Activated B cell treated with CpG ODN at 0.5 μM for 24 hours (primary cell): ENCODE measurements around the gene ANKEF1. TPM values are rescaled to one million over a fixed set of nuclear protein-coding genes. Genes with fewer than 3 reads are reported as not detected.

ENCODE experiments used
- ATAC-seq: fragments of 200-7000 bp; cut with Tn5 transposase; one replicate; pipeline ENCODE4 v1.10.0; 2021; ENCODE audit warnings: low read depth, mild to moderate bottlenecking, moderate library complexity
- CTCF ChIA-PET: fragments of 350-600 bp; sonication (Branson Sonifier 250); formaldehyde crosslinking; loops from one replicate; lab custom pipeline; 2021; ENCODE audit warnings: antibody characterized with exemption; lab: Charles Lee
- POLR2A ChIA-PET: fragments of 350-600 bp; sonication (Branson Sonifier 250); formaldehyde crosslinking; loops from one replicate; lab custom pipeline; 2021; ENCODE audit warnings: antibody characterized with exemption; lab: Charles Lee
- DNase-seq: peaks from one replicate; pipeline ENCODE4 v3.0.0; 2022
- H3K27ac Mint-ChIP-seq: one replicate; pipeline ENCODE4 v1.8.0; 2020; ENCODE audit warnings: mixed read lengths
- H3K27me3 Mint-ChIP-seq: one replicate; pipeline ENCODE4 v1.8.0; 2021; ENCODE audit warnings: mixed read lengths
- H3K36me3 Mint-ChIP-seq: one replicate; pipeline ENCODE4 v1.8.0; 2021; ENCODE audit warnings: low read depth, mixed read lengths
- H3K4me1 Mint-ChIP-seq: one replicate; pipeline ENCODE4 v1.8.0; 2021; ENCODE audit warnings: mixed read lengths
- H3K4me3 Mint-ChIP-seq: one replicate; pipeline ENCODE4 v1.8.0; 2020; ENCODE audit warnings: mild to moderate bottlenecking, mixed read lengths
- H3K9me3 Mint-ChIP-seq: one replicate; pipeline ENCODE4 v1.8.0; 2020; ENCODE audit warnings: mixed read lengths
- CTCF ChIP-seq: fragments of 200-600 bp; IDR thresholded peaks from one replicate; pipeline ENCODE4 v1.8.0; 2022; ENCODE audit warnings: antibody characterized with exemption, mild to moderate bottlenecking
- intact Hi-C: fragments of 100-400 bp; cut with micrococcal nuclease; formaldehyde crosslinking; loops from one replicate; pipeline ENCODE4 v1.15.1; 2024
- total RNA-seq: library from RNA; stranded (reverse); gene quantifications from 2 replicates; pipeline ENCODE4 v1.2.3, GENCODE V29; 2022

ANKEF1 gene
- total RNA-seq, 1 donor from 2014 or later = 2.6 TPM

GRCh38 chr20:10051185-10051584, 16.4 kb downstream of the ANKEF1 start:
- Mint-ChIP-seq H3K36me3 (peaks cover 22% of the 10 kb centered on the region), H3K4me1 (no peaks in the 10 kb centered on the region), H3K4me3 (no peak overlapping the region), H3K27ac (no peak overlapping the region), H3K27me3 (no peaks in the 10 kb centered on the region), H3K9me3 (no peaks in the 10 kb centered on the region)
- TF ChIP-seq CTCF = no peak
- ATAC-seq (no peak), DNase-seq (no peak)
- POLR2A ChIA-PET = no interaction called here
- CTCF ChIA-PET = no interaction called here
- intact Hi-C loops = no loop called here

- TF ChIP-seq CTCF = no peak
- no peak overlapping the region for H3K4me3 Mint-ChIP-seq
- ATAC-seq = no peak
- intact Hi-C loops = no loop called here
- CTCF ChIA-PET = no interaction called here
- peaks cover 23% of the 10 kb centered on the region for H3K36me3 Mint-ChIP-seq
- H3K9me3 Mint-ChIP-seq = no peaks in the 10 kb centered on the region
- peaks cover 17% of the 10 kb centered on the region for H3K4me1 Mint-ChIP-seq
- POLR2A ChIA-PET = no interaction called here
- peaks cover 28% of the 10 kb centered on the region for H3K27me3 Mint-ChIP-seq
- no peak for DNase-seq
- no peak overlapping the region for H3K27ac Mint-ChIP-seq
Observed at GRCh38 chr20:10059006-10059405, 24.2 kb downstream of the ANKEF1 start.

GRCh38 chr20:10060226-10060625, 25.4 kb downstream of the ANKEF1 start:
- ChIA-PET POLR2A (no interaction called here), CTCF (interaction anchor here (1.0 kb wide), 1 partner anchor 30 kb away, joined by 4 read pairs; no protein-coding TSS in a partner anchor)
- Mint-ChIP-seq H3K27me3 (peaks cover 38% of the 10 kb centered on the region), H3K36me3 (peaks cover 18% of the 10 kb centered on the region), H3K27ac (no peak overlapping the region), H3K4me3 (peak overlapping the region; percentile 6), H3K4me1 (peaks cover 17% of the 10 kb centered on the region), H3K9me3 (no peaks in the 10 kb centered on the region)
- no peak for TF ChIP-seq CTCF
- DNase-seq (no peak), ATAC-seq (peak; percentile 100)
- intact Hi-C loops = loop anchor here (1.0 to 10.0 kb wide), 3 partner anchors 14 to 375 kb away; partner anchors contain the start of genes MKKS and SLX4IP

GRCh38 chr20:10061641-10062040, 26.9 kb downstream of the ANKEF1 start:
- Mint-ChIP-seq H3K36me3 (peaks cover 8% of the 10 kb centered on the region), H3K4me1 (peaks cover 17% of the 10 kb centered on the region), H3K27ac (no peak overlapping the region), H3K9me3 (no peaks in the 10 kb centered on the region), H3K4me3 (no peak overlapping the region), H3K27me3 (peaks cover 44% of the 10 kb centered on the region)
- DNase-seq = no peak
- intact Hi-C loops = loop anchor here (10.0 kb wide), 1 partner anchor 373 kb away; the partner anchor contains the start of genes MKKS and SLX4IP
- ChIA-PET POLR2A (no interaction called here), CTCF (no interaction called here)
- ATAC-seq = no peak
- TF ChIP-seq CTCF = no peak

GRCh38 chr20:10063482-10063881, 28.7 kb downstream of the ANKEF1 start:
- Mint-ChIP-seq H3K4me3 (no peak overlapping the region), H3K27me3 (peaks cover 54% of the 10 kb centered on the region), H3K9me3 (peaks cover 2% of the 10 kb centered on the region), H3K36me3 (no peaks in the 10 kb centered on the region), H3K27ac (no peak overlapping the region), H3K4me1 (peaks cover 17% of the 10 kb centered on the region)
- intact Hi-C loops = loop anchor here (10.0 kb wide), 1 partner anchor 371 kb away; the partner anchor contains the start of genes MKKS and SLX4IP
- POLR2A ChIA-PET = no interaction called here
- no peak for TF ChIP-seq CTCF
- no peak for ATAC-seq
- CTCF ChIA-PET = no interaction called here
- no peak for DNase-seq
